Measurements from ENCODE around the gene IL1RAPL2.

GRCh38 chrX:105634180-105634579, 1068.2 kb downstream of the IL1RAPL2 start:
- no peak for TF ChIP-seq ZNF274 (IDR thresholded peaks at IDR 0.05; ENCODE audit: low read depth, low read length)
- no peak for TF ChIP-seq YY1 (IDR thresholded peaks at IDR 0.05; ENCODE audit: insufficient read depth, insufficient read length)
- TF ChIP-seq SUZ12 (IDR thresholded peaks at IDR 0.05; ENCODE audit: extremely low read depth, insufficient read depth, insufficient read length): no peak

Data from NT2/D1 (cell line).